ENCODE data around the gene SKAP2. TPM values are rescaled to one million over a fixed set of nuclear protein-coding genes. Genes with fewer than 3 reads are reported as not detected.

The SKAP2 gene
- polyA plus RNA-seq, 3 donors: 19.2 to 204 (median 158) TPM

GRCh38 chr7:26853788-26854393 is 10.5 kb downstream of the SKAP2 start:
- intact Hi-C loops (cut with micrococcal nuclease): loop anchor here (5.0 to 10.0 kb wide), 2 partner anchors 308 to 311 kb away; partner anchors contain the start of gene HOXA9 (in 1 of the 2)
- peaks cover 27% of the 10 kb centered on the region for H3K4me1 Mint-ChIP-seq
- H3K9me3 Mint-ChIP-seq: no peaks in the 10 kb centered on the region
- H3K9me3 ChIP-seq (replicated peaks in 1 of 2; ENCODE audit: control insufficient read depth in 1 of 2, insufficient read depth in 1 of 2, low read length in 2 of 2): no peaks in the 10 kb centered on the region
- H3K4me2 ChIP-seq (replicated peaks; ENCODE audit: extremely low read depth, low read length, poor library complexity, severe bottlenecking): no peak overlapping the region
- peaks cover 2 to 16% (median 6%) of the 10 kb centered on the region in 3 donors for H3K27me3 Mint-ChIP-seq (ENCODE audit: low read depth in 3 of 3)
- H3K4me3 ChIP-seq (replicated peaks in 1 of 3; ENCODE audit: low read depth in 2 of 3, low read length in 3 of 3): no peak overlapping the region
- peaks cover 21 to 48% of the 10 kb centered on the region in 2 donors for H3K36me3 ChIP-seq (replicated peaks in 1 of 2; ENCODE audit: control insufficient read depth in 1 of 2, insufficient read depth in 2 of 2, low read length in 2 of 2)
- no peak overlapping the region for H2AFZ ChIP-seq (ENCODE audit: insufficient read depth, low read depth, low read length, poor library complexity, severe bottlenecking)
- H3K9ac ChIP-seq (ENCODE audit: insufficient read depth, low read length, poor library complexity, severe bottlenecking): no peak overlapping the region
- H3K27ac ChIP-seq (ENCODE audit: low read depth in 1 of 2, low read length in 2 of 2): no peak overlapping the region
- DNase-seq: peak; percentile 20 to 55 (median 34)
- H3K36me3 Mint-ChIP-seq: peaks cover 31 to 48% of the 10 kb centered on the region in 2 donors
- H3K27ac Mint-ChIP-seq: no peak overlapping the region
- peak; percentile 71 for TF ChIP-seq CTCF (IDR thresholded peaks at IDR 0.05)
- H3K27me3 ChIP-seq (ENCODE audit: control insufficient read depth in 2 of 2, insufficient read depth in 2 of 2, low read length in 2 of 2): peaks cover 0 to 4% of the 10 kb centered on the region in 2 donors
- no CpG with 5 or more reads among the region's 4 CpGs for WGBS (ENCODE audit: insufficient coverage)
- H4K20me1 ChIP-seq (ENCODE audit: insufficient read depth, low read length): peaks cover 89% of the 10 kb centered on the region
- H3K79me2 ChIP-seq (ENCODE audit: insufficient read depth, low read length): peaks cover 40% of the 10 kb centered on the region
- H3K4me3 Mint-ChIP-seq: no peak overlapping the region
- H3K4me1 ChIP-seq (ENCODE audit: control insufficient read depth in 1 of 2, insufficient read depth in 2 of 2, low read length in 2 of 2): peaks cover 17 to 29% of the 10 kb centered on the region in 2 donors

GRCh38 chr7:26850193-26850651 is 14.2 kb downstream of the SKAP2 start:
- no peak overlapping the region for H3K4me3 Mint-ChIP-seq
- no peaks in the 10 kb centered on the region for H3K9me3 ChIP-seq (replicated peaks in 1 of 2; ENCODE audit: control insufficient read depth in 1 of 2, insufficient read depth in 1 of 2, low read length in 2 of 2)
- no peaks in the 10 kb centered on the region for H3K4me1 ChIP-seq (ENCODE audit: control insufficient read depth in 1 of 2, insufficient read depth in 2 of 2, low read length in 2 of 2)
- H3K9ac ChIP-seq (ENCODE audit: insufficient read depth, low read length, poor library complexity, severe bottlenecking): no peak overlapping the region
- H2AFZ ChIP-seq (ENCODE audit: insufficient read depth, low read depth, low read length, poor library complexity, severe bottlenecking): no peak overlapping the region
- H3K4me2 ChIP-seq (replicated peaks; ENCODE audit: extremely low read depth, low read length, poor library complexity, severe bottlenecking): no peak overlapping the region
- 88% methylated on average over 3 of the region's 8 CpGs for WGBS (ENCODE audit: insufficient coverage)
- peaks cover 37 to 63% of the 10 kb centered on the region in 2 donors for H3K36me3 Mint-ChIP-seq
- no peaks in the 10 kb centered on the region for H3K9me3 Mint-ChIP-seq
- no peak for DNase-seq
- H3K4me1 Mint-ChIP-seq: no peaks in the 10 kb centered on the region
- no peaks in the 10 kb centered on the region for H3K27me3 Mint-ChIP-seq (ENCODE audit: low read depth in 3 of 3)
- H3K36me3 ChIP-seq (replicated peaks in 1 of 2; ENCODE audit: control insufficient read depth in 1 of 2, insufficient read depth in 2 of 2, low read length in 2 of 2): peaks cover 44 to 82% of the 10 kb centered on the region in 2 donors
- H3K27me3 ChIP-seq (ENCODE audit: control insufficient read depth in 2 of 2, insufficient read depth in 2 of 2, low read length in 2 of 2): no peaks in the 10 kb centered on the region
- peaks cover 66% of the 10 kb centered on the region for H4K20me1 ChIP-seq (ENCODE audit: insufficient read depth, low read length)
- intact Hi-C loops (cut with micrococcal nuclease): loop anchor here (5.0 to 10.0 kb wide), 2 partner anchors 312 to 315 kb away; partner anchors contain the start of gene HOXA9 (in 1 of the 2)
- no peak overlapping the region for H3K4me3 ChIP-seq (replicated peaks in 1 of 3; ENCODE audit: low read depth in 2 of 3, low read length in 3 of 3)
- H3K27ac Mint-ChIP-seq: peak overlapping the region in 1 of 7 donors; percentile 26
- no peak for TF ChIP-seq CTCF (IDR thresholded peaks at IDR 0.05)
- peaks cover 7% of the 10 kb centered on the region for H3K79me2 ChIP-seq (ENCODE audit: insufficient read depth, low read length)
- H3K27ac ChIP-seq (ENCODE audit: low read depth in 1 of 2, low read length in 2 of 2): no peak overlapping the region

Measured in CD14-positive monocyte (primary cell).